OCI-LY1 (cell line): ENCODE data around the gene ELK3.

ENCODE experiments used
- H2AFZ ChIP-seq: fragments of 200-600 bp; sonication (generic), shearing (Covaris generic); 2 replicates; pipeline ENCODE4 v1.6.0; 2014; ENCODE audit warnings: antibody characterized with exemption, mild to moderate bottlenecking, low read length
- H3F3A ChIP-seq: fragments of 200-600 bp; sonication (generic), shearing (Covaris generic); 2 replicates; pipeline ENCODE4 v1.6.0; 2014; ENCODE audit warnings: mild to moderate bottlenecking, antibody characterized with exemption, low read length, moderate library complexity; ENCODE audit not compliant: insufficient read depth
- H3K27ac ChIP-seq: fragments of 200-600 bp; sonication (generic); 2 replicates; pipeline ENCODE4 v1.5.1; 2014; ENCODE audit warnings: low read length, mixed run types, mild to moderate bottlenecking, low read depth; ENCODE audit not compliant: poor library complexity, severe bottlenecking
- H3K27me3 ChIP-seq: fragments of 200-600 bp; sonication (generic); 2 replicates; pipeline ENCODE4 v1.6.0; 2014; ENCODE audit warnings: antibody characterized with exemption, mild to moderate bottlenecking, low read length, moderate library complexity; ENCODE audit not compliant: insufficient read depth
- H3K36me3 ChIP-seq: fragments of 200-600 bp; sonication (generic); 2 replicates; pipeline ENCODE4 v1.6.1; 2014; ENCODE audit warnings: mild to moderate bottlenecking, antibody characterized with exemption, low read length, moderate library complexity, mixed read lengths; ENCODE audit not compliant: insufficient read depth
- H3K4me1 ChIP-seq: fragments of 200-600 bp; sonication (generic); 2 replicates; pipeline ENCODE4 v1.5.1; 2014; ENCODE audit warnings: mild to moderate bottlenecking, low read length, moderate library complexity; ENCODE audit not compliant: insufficient read depth, severe bottlenecking
- H3K4me2 ChIP-seq: fragments of 200-600 bp; sonication (generic), shearing (Covaris generic); 2 replicates; pipeline ENCODE4 v1.6.1; 2014; ENCODE audit warnings: low read length
- H3K4me3 ChIP-seq: fragments of 200-600 bp; sonication (generic); 2 replicates; pipeline ENCODE4 v1.5.1; 2014; ENCODE audit warnings: low read length, low read depth, mild to moderate bottlenecking, mixed read lengths; ENCODE audit not compliant: poor library complexity, severe bottlenecking
- H3K79me2 ChIP-seq: fragments of 200-600 bp; shearing (Covaris generic); 2 replicates; pipeline ENCODE4 v1.6.1; 2016; ENCODE audit warnings: mixed run types, low read length, mixed read lengths; ENCODE audit not compliant: insufficient read depth
- H3K9ac ChIP-seq: fragments of 200-600 bp; sonication (generic), shearing (Covaris generic); 2 replicates; pipeline ENCODE4 v1.6.1; 2014; ENCODE audit warnings: mild to moderate bottlenecking, low read length, mixed read lengths
- H3K9me2 ChIP-seq: fragments of 200-600 bp; sonication (generic), shearing (Covaris generic); 2 replicates; pipeline ENCODE4 v1.6.1; 2014; ENCODE audit warnings: low read depth, mild to moderate bottlenecking, low read length, mixed read lengths
- H3K9me3 ChIP-seq: fragments of 200-600 bp; shearing (Covaris generic); 2 replicates; pipeline ENCODE4 v1.6.1; 2014; ENCODE audit warnings: low read length, mixed read lengths
- H4K20me1 ChIP-seq: fragments of 200-600 bp; sonication (generic), shearing (Covaris generic); 2 replicates; pipeline ENCODE4 v1.6.0; 2016; ENCODE audit warnings: mild to moderate bottlenecking, low read length; ENCODE audit not compliant: insufficient read depth
- EZH2 ChIP-seq: fragments of 200-600 bp; sonication (generic), shearing (Covaris generic); IDR thresholded peaks from 2 replicates; pipeline ENCODE4 v1.8.0; 2017; ENCODE audit warnings: borderline replicate concordance, mixed run types, mild to moderate bottlenecking, antibody characterized with exemption, low read length, moderate library complexity, mixed read lengths
- TF ChIP-seq, protein P1 (sequence below): fragments of 200-600 bp; sonication (generic), shearing (Covaris generic); IDR thresholded peaks from 2 replicates; pipeline ENCODE4 v1.5.1; 2017; ENCODE audit warnings: mild to moderate bottlenecking, antibody characterized with exemption, low read length, moderate library complexity, mixed read lengths

ELK3 gene

GRCh38 chr12:96233939-96234461, 39.8 kb downstream of the ELK3 start:
- no peaks in the 10 kb centered on the region for H3K27me3 ChIP-seq
- H3K4me3 ChIP-seq, result no peak overlapping the region
- H3K4me2 ChIP-seq, result no peak overlapping the region
- no peaks in the 10 kb centered on the region for H3K9me3 ChIP-seq
- no peak overlapping the region for H3K27ac ChIP-seq
- no peaks in the 10 kb centered on the region for H3F3A ChIP-seq
- H3K9me2 ChIP-seq, result no peaks in the 10 kb centered on the region
- H4K20me1 ChIP-seq, result no peaks in the 10 kb centered on the region
- H3K4me1 ChIP-seq, result no peaks in the 10 kb centered on the region
- H2AFZ ChIP-seq, result no peak overlapping the region
- no peaks in the 10 kb centered on the region for H3K79me2 ChIP-seq
- H3K36me3 ChIP-seq, result no peaks in the 10 kb centered on the region
- TF ChIP-seq EZH2, result no peak
- TF ChIP-seq, protein P1, sequence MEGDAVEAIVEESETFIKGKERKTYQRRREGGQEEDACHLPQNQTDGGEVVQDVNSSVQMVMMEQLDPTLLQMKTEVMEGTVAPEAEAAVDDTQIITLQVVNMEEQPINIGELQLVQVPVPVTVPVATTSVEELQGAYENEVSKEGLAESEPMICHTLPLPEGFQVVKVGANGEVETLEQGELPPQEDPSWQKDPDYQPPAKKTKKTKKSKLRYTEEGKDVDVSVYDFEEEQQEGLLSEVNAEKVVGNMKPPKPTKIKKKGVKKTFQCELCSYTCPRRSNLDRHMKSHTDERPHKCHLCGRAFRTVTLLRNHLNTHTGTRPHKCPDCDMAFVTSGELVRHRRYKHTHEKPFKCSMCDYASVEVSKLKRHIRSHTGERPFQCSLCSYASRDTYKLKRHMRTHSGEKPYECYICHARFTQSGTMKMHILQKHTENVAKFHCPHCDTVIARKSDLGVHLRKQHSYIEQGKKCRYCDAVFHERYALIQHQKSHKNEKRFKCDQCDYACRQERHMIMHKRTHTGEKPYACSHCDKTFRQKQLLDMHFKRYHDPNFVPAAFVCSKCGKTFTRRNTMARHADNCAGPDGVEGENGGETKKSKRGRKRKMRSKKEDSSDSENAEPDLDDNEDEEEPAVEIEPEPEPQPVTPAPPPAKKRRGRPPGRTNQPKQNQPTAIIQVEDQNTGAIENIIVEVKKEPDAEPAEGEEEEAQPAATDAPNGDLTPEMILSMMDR, result no peak
- H3K9ac ChIP-seq, result no peak overlapping the region

DNA sequence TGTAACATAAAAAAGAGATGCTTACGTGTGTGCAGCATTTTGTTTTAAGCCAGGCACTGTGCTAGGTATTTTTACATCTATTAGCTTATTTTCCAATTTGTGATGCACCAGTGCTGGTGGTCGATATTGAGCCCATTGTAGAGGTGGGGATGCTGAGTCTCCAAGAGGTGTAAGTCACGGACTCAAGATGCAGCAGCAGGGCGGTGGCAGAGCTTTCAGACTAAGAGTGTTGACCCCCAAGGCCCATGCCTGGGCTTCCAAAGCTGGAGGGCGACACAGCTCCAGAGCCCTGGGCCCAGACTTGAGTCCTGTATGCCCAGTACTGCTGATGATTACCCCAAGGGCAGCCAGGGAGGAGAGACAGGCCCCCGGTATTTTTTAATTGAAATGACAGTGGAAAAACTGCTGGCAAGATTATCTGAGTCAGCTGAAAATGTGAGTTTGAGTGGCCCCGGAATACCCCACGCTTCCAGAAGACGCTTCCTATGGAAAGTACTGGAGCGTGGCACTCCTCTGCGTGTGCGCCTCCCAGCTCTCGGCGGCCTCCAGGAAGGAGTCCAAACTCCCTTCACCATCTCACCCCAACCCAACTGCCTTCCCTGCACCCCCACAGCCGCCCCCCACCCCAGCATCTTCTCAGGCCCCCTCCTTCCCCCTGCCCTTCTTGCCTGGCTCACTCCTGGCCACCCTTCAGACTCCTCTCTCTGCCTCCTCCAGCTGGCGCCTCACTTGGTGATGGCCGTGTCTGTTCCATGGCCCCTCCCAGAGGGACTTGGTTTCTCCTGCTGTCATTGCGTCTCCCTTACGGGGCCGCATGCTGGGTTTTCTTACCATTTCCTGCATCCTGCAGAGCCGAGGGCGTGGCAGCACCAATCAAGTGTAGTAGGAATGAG, 40.7 kb downstream of the ELK3 start:
- no peaks in the 10 kb centered on the region for H3F3A ChIP-seq
- H3K27ac ChIP-seq, result no peak overlapping the region
- no peak overlapping the region for H2AFZ ChIP-seq
- H4K20me1 ChIP-seq, result no peaks in the 10 kb centered on the region
- no peaks in the 10 kb centered on the region for H3K9me2 ChIP-seq
- no peak overlapping the region for H3K9ac ChIP-seq
- H3K4me2 ChIP-seq, result no peak overlapping the region
- no peaks in the 10 kb centered on the region for H3K79me2 ChIP-seq
- H3K4me1 ChIP-seq, result no peaks in the 10 kb centered on the region
- H3K9me3 ChIP-seq, result no peaks in the 10 kb centered on the region
- H3K4me3 ChIP-seq, result no peak overlapping the region
- no peaks in the 10 kb centered on the region for H3K36me3 ChIP-seq
- no peaks in the 10 kb centered on the region for H3K27me3 ChIP-seq
- no peak for TF ChIP-seq EZH2
- TF ChIP-seq, protein P1, result no peak

DNA sequence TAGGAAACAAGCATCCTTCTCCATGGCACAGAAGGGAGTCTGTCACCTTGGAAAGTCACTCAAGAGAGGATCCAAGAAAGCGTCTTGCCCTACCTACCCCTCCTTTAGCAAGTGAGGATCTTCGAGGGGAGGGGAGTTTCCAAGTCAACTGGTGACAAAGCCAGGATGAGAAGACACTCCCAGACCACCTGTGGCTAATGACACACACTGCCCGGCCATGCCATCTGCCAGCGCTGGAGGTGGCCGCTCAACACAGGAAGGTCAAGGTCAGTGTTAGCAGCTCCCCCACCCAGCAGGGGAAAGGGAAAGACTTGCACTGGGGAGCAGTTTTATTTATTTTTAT, 41.3 kb downstream of the ELK3 start:
- Histone ChIP-seq H3K9me3 (no peaks in the 10 kb centered on the region), H2AFZ (no peak overlapping the region), H3K9me2 (no peaks in the 10 kb centered on the region), H3F3A (no peaks in the 10 kb centered on the region), H4K20me1 (no peaks in the 10 kb centered on the region), H3K36me3 (no peaks in the 10 kb centered on the region), H3K9ac (no peak overlapping the region), H3K4me2 (no peak overlapping the region), H3K4me3 (no peak overlapping the region), H3K79me2 (no peaks in the 10 kb centered on the region), H3K27ac (no peak overlapping the region), H3K4me1 (no peaks in the 10 kb centered on the region), H3K27me3 (no peaks in the 10 kb centered on the region)
- TF ChIP-seq, protein P1, result no peak
- no peak for TF ChIP-seq EZH2
